Adrenal gland (tissue), 12 donors: ENCODE results near the gene LRRC28. TPM values are rescaled to one million over a fixed set of nuclear protein-coding genes. Genes with fewer than 3 reads are reported as not detected.
"Not testable (repeated sequence)": the region's sequence is repeated elsewhere in the genome, so short reads cannot be mapped to it uniquely, and the experiment has no call there.

ENCODE experiments used
- DNase-seq, 7 donors: peaks; one replicate each; pipeline ENCODE4 v3.0.0-alpha.2; 2019 to 2020
- H3K27ac ChIP-seq, 5 donors: fragments of 200-600 bp; sonication (generic) in 4 of 5; 1 replicate in 3 of 5; 2 replicates in 2 of 5; pipeline versions ENCODE4 v1.5.1 to v1.8.0; 2016 to 2020; ENCODE audit warnings: mild to moderate bottlenecking in 1 of 5
- H3K27me3 ChIP-seq: fragments of 200-600 bp; 2 replicates; pipeline ENCODE4 v1.8.0; 2021
- H3K36me3 ChIP-seq, 2 donors: fragments of 200-600 bp; replicated peaks in 1 of 2; 1 replicate in 1 of 2; 2 replicates in 1 of 2; pipeline versions ENCODE4 v1.5.1 to v1.8.0; 2018 to 2022
- H3K4me1 ChIP-seq, 2 donors: fragments of 200-600 bp; replicated peaks in 1 of 2; 1 replicate in 1 of 2; 2 replicates in 1 of 2; pipeline versions ENCODE4 v1.5.1 to v1.8.0; 2018 to 2021
- H3K4me3 ChIP-seq, 4 donors: fragments of 200-600 bp; sonication (generic) in 3 of 4; one replicate each; pipeline ENCODE4 v1.5.1; 2016 to 2018
- H3K9me3 ChIP-seq, 3 donors: fragments of 200-600 bp; sonication (generic) in 1 of 3; replicated peaks in 1 of 3; 1 replicate in 2 of 3; 2 replicates in 1 of 3; pipeline versions ENCODE4 v1.5.1 to v1.8.0; 2016 to 2021
- CTCF ChIP-seq, 6 experiments: fragments of 450-650 bp in 4 of 6; fragments of 200-600 bp in 2 of 6; sonication (generic) in 1 of 6; IDR thresholded peaks; 1 replicate in 5 of 6; 2 replicates in 1 of 6; pipeline versions ENCODE4 v1.5.1 to v1.8.0; 2016 to 2021; ENCODE audit warnings: antibody characterized with exemption in 6 of 6, mild to moderate bottlenecking in 2 of 6, moderate library complexity in 1 of 6
- POLR2A ChIP-seq, 2 donors: fragments of 450-650 bp; IDR thresholded peaks; one replicate each; pipeline ENCODE4 v1.6.1; 2017; ENCODE audit warnings: antibody characterized with exemption in 2 of 2, mild to moderate bottlenecking in 2 of 2, moderate library complexity in 1 of 2
- WGBS, 4 donors: extraction: QIAGEN DNeasy Blood & Tissue Kit in 2 of 4; methylation state at CpG; one replicate each; pipeline versions ENCODE4 v1.1.5 to v1.1.7; 2013 to 2017; 5-methylcytosine and 5-hydroxymethylcytosine counted together
- intact Hi-C, 2 donors: fragments of 100-400 bp; cut with DNase I; formaldehyde crosslinking; loops; one replicate each; pipeline versions ENCODE4 v1.14.1 to v1.15.0; 2022 to 2023
- polyA plus RNA-seq, 3 donors: library from polyadenylated mRNA; stranded (reverse); fragments of 200-250 nt in 2 of 3; fragments of 350-450 nt in 1 of 3; fragmentation: Illumina TruSeq in 1 of 3; extraction: RNeasy Lipid Tissue Mini Kit (QIAGEN cat#74804) in 1 of 3; gene quantifications; one replicate each; pipeline ENCODE4 v1.2.3, GENCODE V29; 2013 to 2014
- total RNA-seq, 9 donors: library from RNA; depleted of rRNA in 4 of 9; stranded (reverse); fragments of >200 nt in 4 of 9; fragments of 120-200 nt in 1 of 9; fragmentation: NEBNext Ultra II Directional in 1 of 9; extraction: Animal tissue kit (Norgen Biotek cat#: 25700) in 1 of 9; gene quantifications; one replicate each; pipeline versions ENCODE4 v1.1.0 to v1.2.4, GENCODE V29; 2013 to 2023
- donor health status: healthy with polysubstance abuse.
- donor health status: Bipolar disorder and iron deficiency.
- donor health status: DM: yes; HTN: yes; CAD: no.
- donor health status: DM: no; HTN: no; CAD: no.
- donor health status: DM: no; HTN: no; CAD: no.
- donor health status: DM: yes; HTN: yes; CAD: no.

LRRC28 gene
- total and polyA plus RNA-seq, 12 donors, result 4.4 to 49.8 (median 22.0) TPM

- WGBS, 4 donors, result 91 to 93% (median 92%) methylated on average over 4 of the region's 4 CpGs
- no peak for TF ChIP-seq POLR2A (IDR thresholded peaks at IDR 0.05)
- no peak for TF ChIP-seq CTCF (IDR thresholded peaks at IDR 0.05)
- H3K36me3 ChIP-seq, result peaks cover 0 to 19% of the 10 kb centered on the region in 2 donors
- H3K4me3 ChIP-seq, result no peak overlapping the region
- no peaks in the 10 kb centered on the region for H3K27me3 ChIP-seq
- H3K9me3 ChIP-seq, result no peaks in the 10 kb centered on the region
- intact Hi-C loops, result no loop called here
- no peak overlapping the region for H3K27ac ChIP-seq
- no peak for DNase-seq
- peaks cover 0 to 9% of the 10 kb centered on the region in 2 donors for H3K4me1 ChIP-seq
Measured at GRCh38 chr15:99230867-99231266, 20.4 kb upstream of the LRRC28 start.

GRCh38 chr15:99232740-99233139 lies 18.5 kb upstream of the LRRC28 start:
- DNase-seq, result no peak
- Histone ChIP-seq H3K9me3 (no peaks in the 10 kb centered on the region), H3K27me3 (no peaks in the 10 kb centered on the region), H3K27ac (no peak overlapping the region), H3K4me1 (peaks cover 0 to 9% of the 10 kb centered on the region in 2 donors), H3K36me3 (peaks cover 0 to 9% of the 10 kb centered on the region in 2 donors), H3K4me3 (no peak overlapping the region)
- TF ChIP-seq POLR2A (IDR thresholded peaks at IDR 0.05) (no peak), CTCF (IDR thresholded peaks at IDR 0.05) (no peak)
- WGBS, 4 donors, result 98 to 100% (median 99%) methylated on average over 2 of the region's 2 CpGs
- intact Hi-C loops, result no loop called here

- H3K4me3 ChIP-seq, H3K36me3 ChIP-seq, intact Hi-C loops, H3K9me3 ChIP-seq, H3K27me3 ChIP-seq, DNase-seq, H3K4me1 ChIP-seq, H3K27ac ChIP-seq: not testable (repeated sequence)
- WGBS, 4 donors, result 91 to 99% (median 98%) methylated on average over 6 of the region's 6 CpGs
Measured at GRCh38 chr15:99234160-99234559, 17.1 kb upstream of the LRRC28 start.

GRCh38 chr15:99238849-99239248 lies 12.4 kb upstream of the LRRC28 start:
- 90 to 96% (median 91%) methylated on average over 3 of the region's 3 CpGs for whole genome bisulfite sequencing, 4 donors
- no peak for DNase-seq
- TF ChIP-seq CTCF (IDR thresholded peaks at IDR 0.05) (no peak), POLR2A (IDR thresholded peaks at IDR 0.05) (no peak)

GRCh38 chr15:99239545-99240198 lies 11.6 kb upstream of the LRRC28 start:
- TF ChIP-seq CTCF (IDR thresholded peaks at IDR 0.05) (no peak), POLR2A (IDR thresholded peaks at IDR 0.05) (no peak)
- H3K36me3 ChIP-seq, result peaks cover 0 to 4% of the 10 kb centered on the region in 2 donors
- no peak overlapping the region for H3K27ac ChIP-seq
- no peaks in the 10 kb centered on the region for H3K9me3 ChIP-seq
- no peak overlapping the region for H3K4me3 ChIP-seq
- H3K4me1 ChIP-seq, result no peaks in the 10 kb centered on the region
- no peaks in the 10 kb centered on the region for H3K27me3 ChIP-seq
- intact Hi-C loops, result no loop called here
- no peak for DNase-seq
- WGBS, 4 donors, result 81 to 100% (median 84%) methylated on average over 1 of the region's 1 CpG

More at GRCh38 chr15:99238849-99239248, 12.4 kb upstream of the LRRC28 start:
- Histone ChIP-seq H3K27me3 (no peaks in the 10 kb centered on the region), H3K4me1 (no peaks in the 10 kb centered on the region), H3K9me3 (no peaks in the 10 kb centered on the region), H3K27ac (no peak overlapping the region), H3K4me3 (no peak overlapping the region), H3K36me3 (peaks cover 0 to 4% of the 10 kb centered on the region in 2 donors)
- intact Hi-C loops, result no loop called here
